GM18868 (cell line): Measurements from ENCODE around the gene RARRES2.

Experiments used
- ATAC-seq: cut with Tn5 transposase; IDR thresholded peaks from one replicate; pipeline ENCODE4 v1.9.1; 2021; ENCODE audit warnings: mild to moderate bottlenecking, moderate library complexity; ENCODE audit not compliant: unreplicated experiment

The RARRES2 gene

GRCh38 chr7:150377196-150377595 is 35.8 kb upstream of the RARRES2 start:
- ATAC-seq: no peak

- ATAC-seq: no peak
Measured at GRCh38 chr7:150376560-150376959, 35.1 kb upstream of the RARRES2 start.

GRCh38 chr7:150375662-150376521 is 34.5 kb upstream of the RARRES2 start:
- peak; percentile 24 for ATAC-seq

DNA sequence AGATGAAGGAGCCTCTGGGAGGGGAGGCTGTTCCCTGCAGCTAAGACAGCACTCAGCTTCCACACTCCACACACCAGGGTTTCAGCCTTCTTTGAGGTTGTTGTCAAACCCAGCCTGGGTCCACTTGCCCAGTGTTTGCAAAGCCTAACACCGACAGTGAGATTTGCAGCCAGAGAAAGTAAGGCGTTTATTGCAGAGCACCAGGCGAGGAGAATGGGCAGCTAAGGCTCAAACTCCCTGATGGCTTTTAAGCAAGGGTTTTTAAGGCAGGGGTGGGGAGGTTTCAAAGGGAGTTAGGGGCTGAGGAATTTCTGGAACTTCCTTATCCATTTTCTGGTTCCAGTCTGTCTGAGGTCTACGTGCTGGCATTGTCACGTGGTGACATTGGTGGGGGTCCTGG is 33.0 kb upstream of the RARRES2 start:
- ATAC-seq: no peak

DNA sequence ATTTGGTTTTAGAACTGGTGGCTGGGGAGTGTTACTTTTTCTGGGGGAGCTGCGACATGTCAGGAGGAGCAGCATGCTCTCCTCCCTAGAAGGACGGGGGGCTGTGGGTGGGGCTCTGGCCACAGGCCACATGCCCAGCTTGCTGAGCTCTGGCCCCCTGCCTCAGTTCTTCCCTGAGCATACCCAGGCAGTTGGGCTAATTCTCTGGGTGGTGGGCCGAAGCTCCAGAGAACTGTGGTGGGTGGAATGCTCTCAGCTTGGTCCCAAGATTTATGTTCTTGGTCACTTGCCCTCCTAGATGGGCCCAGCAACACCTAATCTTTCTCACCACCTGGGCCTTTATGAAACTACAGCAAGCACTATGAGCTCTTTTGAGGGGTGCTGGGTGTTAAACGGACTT is 32.6 kb upstream of the RARRES2 start:
- ATAC-seq: no peak

DNA sequence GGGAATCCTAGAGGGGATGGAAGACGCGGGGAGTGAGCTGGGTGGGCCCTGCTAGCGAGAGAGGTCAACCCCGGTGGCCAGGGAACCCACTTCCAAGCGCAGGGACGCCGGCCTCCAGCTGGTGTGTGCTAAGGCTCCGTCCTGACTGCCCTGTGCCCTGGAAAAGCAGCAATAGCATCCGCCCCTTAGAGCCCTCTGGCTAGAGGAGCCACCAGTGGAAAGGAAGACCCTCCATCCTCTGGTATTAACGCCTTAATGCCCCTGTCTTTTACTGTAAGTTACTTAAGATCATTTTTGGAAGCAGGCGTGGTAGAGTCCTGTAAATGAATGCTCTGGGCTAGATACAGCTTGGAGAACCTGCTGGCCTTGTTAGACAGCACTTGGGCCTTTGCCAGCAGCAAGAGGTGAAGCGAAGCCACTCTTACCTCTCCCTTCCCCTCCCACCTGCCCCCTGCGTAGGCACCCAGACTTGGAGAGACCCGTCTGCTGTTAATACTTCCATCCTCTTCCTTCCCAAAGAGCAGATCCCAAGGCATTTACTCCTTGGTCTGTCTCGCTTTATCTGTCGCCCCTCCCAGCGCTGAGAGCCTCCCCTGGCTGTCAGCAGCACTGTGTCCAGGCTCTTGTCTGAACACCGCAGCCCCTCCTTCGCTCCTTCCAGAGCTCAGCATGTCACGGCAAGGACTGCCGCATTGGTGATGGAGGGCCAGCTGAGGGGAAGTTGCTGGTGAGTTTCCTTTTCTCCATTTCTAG is 31.8 kb upstream of the RARRES2 start:
- no peak for ATAC-seq

DNA sequence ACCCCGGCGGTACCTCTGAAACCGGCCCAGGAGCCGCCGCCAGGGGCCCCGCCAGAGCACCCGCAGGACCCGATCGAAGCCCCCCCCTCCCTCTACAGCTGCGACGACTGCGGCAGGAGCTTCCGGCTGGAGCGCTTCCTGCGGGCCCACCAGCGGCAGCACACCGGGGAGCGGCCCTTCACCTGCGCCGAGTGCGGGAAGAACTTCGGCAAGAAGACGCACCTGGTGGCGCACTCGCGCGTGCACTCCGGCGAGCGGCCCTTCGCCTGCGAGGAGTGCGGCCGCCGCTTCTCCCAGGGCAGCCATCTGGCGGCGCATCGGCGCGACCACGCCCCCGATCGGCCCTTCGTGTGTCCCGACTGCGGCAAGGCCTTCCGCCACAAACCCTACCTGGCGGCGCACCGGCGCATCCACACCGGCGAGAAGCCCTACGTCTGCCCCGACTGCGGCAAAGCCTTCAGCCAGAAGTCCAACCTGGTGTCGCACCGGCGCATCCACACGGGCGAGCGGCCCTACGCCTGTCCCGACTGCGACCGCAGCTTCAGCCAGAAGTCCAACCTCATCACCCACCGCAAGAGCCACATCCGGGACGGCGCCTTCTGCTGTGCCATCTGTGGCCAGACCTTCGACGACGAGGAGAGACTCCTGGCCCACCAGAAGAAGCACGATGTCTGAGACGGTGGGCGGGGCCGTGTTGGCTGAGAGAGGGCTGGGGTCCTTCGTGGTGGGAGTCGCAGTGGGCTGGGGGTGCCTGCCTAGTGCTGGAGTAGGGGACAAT is 31.0 kb upstream of the RARRES2 start:
- ATAC-seq: no peak

GRCh38 chr7:150371996-150372270 is 30.5 kb upstream of the RARRES2 start:
- ATAC-seq: no peak

DNA sequence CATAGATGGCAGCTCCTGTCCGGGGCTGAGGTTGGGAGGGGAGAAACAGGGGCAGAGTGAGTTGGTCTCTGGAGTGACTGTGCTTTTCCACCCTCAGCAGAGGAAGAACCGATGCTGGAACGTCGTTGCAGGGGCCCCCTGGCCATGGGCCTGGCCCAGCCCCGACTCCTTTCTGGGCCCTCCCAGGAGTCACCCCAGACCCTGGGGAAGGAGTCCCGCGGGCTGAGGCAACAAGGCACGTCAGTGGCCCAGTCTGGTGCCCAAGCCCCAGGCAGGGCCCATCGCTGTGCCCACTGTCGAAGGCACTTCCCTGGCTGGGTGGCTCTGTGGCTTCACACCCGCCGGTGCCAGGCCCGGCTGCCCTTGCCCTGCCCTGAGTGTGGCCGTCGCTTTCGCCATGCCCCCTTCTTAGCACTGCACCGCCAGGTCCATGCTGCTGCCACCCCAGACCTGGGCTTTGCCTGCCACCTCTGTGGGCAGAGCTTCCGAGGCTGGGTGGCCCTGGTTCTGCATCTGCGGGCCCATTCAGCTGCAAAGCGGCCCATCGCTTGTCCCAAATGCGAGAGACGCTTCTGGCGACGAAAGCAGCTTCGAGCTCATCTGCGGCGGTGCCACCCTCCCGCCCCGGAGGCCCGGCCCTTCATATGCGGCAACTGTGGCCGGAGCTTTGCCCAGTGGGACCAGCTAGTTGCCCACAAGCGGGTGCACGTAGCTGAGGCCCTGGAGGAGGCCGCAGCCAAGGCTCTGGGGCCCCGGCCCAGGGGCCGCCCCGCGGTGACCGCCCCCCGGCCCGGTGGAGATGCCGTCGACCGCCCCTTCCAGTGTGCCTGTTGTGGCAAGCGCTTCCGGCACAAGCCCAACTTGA is 29.9 kb upstream of the RARRES2 start:
- ATAC-seq: no peak

DNA sequence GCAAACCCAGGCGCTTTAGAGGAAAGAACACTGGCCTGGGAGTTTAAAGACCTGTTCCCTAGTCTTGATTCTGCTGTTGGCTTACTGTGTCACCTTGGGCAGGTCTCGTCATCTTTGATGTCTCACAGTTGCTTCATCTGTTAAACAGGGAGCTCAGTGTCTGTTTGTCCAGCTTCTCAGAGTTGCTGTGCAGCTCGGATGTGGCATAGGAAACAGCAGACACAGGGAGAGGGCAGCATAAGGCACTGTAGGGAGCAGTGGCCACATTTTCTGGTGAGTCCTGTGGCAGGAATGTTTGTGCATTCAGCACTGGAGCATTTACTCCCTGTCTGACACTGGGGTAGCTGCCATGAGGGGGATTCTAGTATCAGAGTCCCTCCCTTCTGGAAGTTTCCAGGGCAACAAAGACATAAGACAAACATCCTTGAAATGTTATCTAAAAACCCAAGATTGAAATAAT is 29.2 kb upstream of the RARRES2 start:
- no peak for ATAC-seq

DNA sequence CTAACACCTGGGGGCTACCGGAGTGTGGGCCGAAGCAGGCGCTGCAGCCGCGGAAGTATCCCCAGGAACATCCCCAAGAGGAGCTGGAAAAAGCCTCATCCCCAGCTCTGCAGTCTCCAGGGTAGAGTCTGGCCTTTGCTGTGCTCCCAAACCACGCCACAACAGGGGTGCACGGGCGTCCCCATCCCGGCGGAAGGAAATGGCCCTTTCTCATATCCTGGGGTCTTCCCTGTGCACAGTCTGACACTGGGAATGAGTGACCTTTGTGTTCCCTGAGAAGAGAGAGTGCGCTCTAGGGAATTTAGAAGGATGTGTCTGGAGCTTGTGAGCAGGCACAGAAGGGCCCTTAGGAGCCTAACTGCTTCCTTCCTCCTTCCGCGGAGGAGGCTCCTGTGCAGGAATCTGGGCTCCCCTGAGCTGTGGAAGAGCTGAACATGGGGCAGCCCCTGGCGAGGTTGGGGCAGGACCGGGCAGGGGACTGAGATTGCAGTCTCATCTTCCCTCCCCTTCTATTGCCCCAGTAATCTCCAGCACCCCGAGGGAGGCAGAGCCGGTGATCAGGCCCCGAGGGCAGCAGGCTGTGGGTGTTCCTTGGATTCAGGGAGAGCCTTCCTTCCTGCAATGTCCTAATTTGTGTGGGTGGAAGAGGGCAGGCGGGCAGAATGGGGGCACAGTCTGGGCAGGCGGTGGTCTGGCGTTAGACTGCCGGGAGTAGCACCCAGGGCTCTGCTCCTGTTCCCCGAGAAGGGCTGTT is 28.5 kb upstream of the RARRES2 start:
- ATAC-seq: no peak

DNA sequence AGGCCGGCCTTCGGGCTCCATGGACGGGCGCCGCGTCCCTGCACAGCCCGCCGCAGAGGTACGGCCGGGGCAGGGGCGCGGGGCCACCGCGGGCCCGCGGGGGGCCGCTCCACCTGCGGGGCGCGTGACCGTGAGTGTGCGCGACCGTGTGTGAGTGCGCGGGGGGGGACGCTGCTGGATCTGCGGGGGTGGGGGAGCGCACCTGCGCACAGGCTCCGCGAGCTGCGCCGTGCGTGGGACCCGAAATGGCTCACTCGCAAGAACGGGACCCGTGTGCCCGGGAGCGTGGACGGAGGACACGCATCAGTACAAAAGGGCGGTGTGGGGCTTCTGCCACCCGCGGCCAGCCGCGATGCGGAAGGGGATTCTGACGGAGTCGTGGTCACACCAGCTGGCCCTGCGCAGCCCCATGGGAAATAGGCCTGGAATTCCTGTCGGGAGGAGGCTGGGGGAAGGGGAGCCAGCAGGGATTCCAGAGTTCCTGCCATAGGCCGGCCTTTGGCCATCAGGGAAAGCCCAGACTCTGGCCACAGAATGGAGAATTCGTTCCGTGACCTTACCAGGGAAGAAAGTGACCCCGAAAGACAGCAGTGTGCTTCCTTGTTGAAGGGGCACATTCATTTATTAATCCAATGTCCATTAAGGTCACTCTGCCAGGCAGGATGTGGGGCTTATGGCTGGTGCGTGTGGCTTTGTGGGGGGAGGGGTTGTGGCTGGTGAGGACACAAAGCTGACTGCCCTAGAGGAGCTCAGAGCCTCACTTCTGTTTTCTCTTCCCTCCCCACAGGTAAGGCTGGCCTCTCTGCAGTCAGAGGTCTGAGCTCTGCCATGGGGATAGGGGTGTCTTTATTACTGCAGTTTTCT is 27.7 kb upstream of the RARRES2 start:
- ATAC-seq: peak; percentile 19

DNA sequence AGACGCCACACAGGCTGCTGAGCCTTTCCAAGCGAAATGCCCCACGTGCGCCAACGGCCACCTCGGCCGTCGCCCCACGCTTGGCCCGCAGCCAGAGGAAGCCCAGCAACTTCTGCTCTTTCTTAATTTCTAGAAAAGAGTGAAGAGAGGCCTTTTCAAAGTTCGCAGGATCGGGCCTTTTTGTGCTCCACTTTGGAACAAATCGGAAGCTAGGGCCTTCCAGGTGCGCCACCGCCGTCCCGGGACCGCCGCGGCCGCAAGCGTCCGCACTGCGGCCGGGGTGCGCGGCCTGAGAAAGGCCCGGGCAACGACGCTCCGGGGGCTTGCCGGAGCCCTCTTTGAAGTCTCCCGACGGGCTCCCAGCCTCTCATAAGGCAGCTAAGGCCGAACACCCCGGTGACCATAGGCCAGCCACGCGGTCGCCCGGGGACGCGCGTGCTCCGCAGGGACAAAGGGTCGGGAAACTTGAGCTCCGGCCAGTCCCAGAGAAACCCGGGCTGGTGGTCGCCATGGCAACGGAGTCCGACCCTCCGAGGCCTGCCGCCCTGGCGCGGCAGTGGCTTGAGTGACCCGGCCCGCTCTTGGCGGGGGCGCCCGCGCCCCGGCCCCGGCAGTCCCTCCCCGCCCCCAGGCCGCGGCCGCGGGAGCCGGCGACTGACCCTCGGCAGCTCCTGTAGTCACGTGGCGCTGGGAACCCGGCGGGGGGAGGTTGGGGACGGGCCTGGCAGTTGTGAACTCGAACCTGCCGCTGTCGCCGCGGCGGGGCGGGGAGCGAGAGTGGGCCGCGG is 26.9 kb upstream of the RARRES2 start, which contains the start of gene REPIN1:
TSS of gene REPIN1 (plus strand) at position 727 of the 788 bp plus-strand sequence. CDS start 890 bp downstream, outside the sequence.
- peak; percentile 48 for ATAC-seq

GRCh38 chr7:150367677-150368095 is 26.3 kb upstream of the RARRES2 start:
- ATAC-seq: no peak

GRCh38 chr7:150365673-150366398 is 24.4 kb upstream of the RARRES2 start:
- no peak for ATAC-seq

DNA sequence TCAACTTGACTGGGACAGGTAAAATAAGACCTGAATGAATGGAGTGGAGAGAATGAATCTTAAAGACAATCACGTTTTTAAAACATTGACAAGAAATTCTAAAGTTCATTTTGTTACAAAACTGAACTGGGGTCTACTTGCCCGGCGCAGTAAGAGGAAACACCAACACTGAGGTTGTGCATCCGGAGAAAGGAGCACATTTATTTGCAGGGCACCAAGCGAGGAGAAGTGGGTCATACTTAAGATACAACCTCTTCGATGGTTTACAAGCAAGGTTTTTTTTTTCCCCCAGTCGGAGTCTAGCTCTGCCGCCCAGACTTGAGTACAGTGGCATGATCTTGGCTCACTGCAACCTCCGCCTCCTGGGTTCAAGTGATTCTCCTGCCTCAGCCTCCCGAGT is 23.8 kb upstream of the RARRES2 start:
- ATAC-seq: no peak

DNA sequence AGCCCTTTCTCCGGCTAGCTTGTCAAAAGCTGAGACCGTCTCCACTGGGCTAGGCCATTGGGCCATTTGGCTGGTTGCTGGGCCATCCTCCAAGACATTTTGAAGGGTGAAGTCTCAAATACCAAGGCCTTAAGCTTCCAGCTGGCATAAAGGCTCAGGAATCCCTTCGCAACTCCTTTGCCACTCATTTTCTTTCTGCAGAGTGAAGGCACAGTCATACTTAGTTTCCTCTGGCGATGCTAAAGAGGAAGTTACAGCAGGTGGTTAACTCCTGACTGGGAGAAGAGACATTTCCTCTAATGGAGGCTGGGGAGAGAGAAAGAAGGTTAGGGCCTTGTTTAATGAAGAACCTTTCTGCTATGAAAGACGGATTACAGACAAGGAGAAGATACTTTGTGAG is 22.4 kb upstream of the RARRES2 start:
- ATAC-seq: peak; percentile 33
